SK-N-SH (cell line): Measurements from ENCODE around the gene SLC2A13. TPM values are rescaled to one million over a fixed set of nuclear protein-coding genes. Genes with fewer than 3 reads are reported as not detected.

Source experiments
- CTCF ChIA-PET: fragments of 300-600, 350-600 bp; formaldehyde crosslinking; extraction: SDS; loops from one replicate; lab custom pipeline; 2021; lab: Yijun Ruan, JAX
- POLR2A ChIA-PET: fragments of 350-600 bp; sonication (Branson Sonifier 250); formaldehyde crosslinking; extraction: SDS; loops from one replicate; lab custom pipeline; 2020; ENCODE audit warnings: antibody characterized with exemption, inconsistent platforms; lab: Yijun Ruan, JAX
- DNase-seq: peaks from one replicate; pipeline ENCODE4 v3.0.0; 2012
- H2AFZ ChIP-seq: fragments of 200-600 bp; sonication (generic); 2 replicates; pipeline ENCODE4 v1.8.1; 2016; ENCODE audit warnings: antibody characterized with exemption, mild to moderate bottlenecking, low read depth
- H3F3A ChIP-seq: fragments of 200-600 bp; sonication (generic); replicated peaks from 2 replicates; pipeline ENCODE3; 2016; ENCODE audit warnings: antibody characterized with exemption, mild to moderate bottlenecking; ENCODE audit not compliant: insufficient read depth
- H3K27ac ChIP-seq, 2 experiments: fragments of 200-500 bp in 1 of 2; fragments of 200-600 bp in 1 of 2; sonication (Bioruptor generic) in 1 of 2; sonication (generic), shearing (Covaris generic) in 1 of 2; 2 replicates each; pipeline versions ENCODE4 v1.5.1 to v1.6.1; 2014 to 2016; ENCODE audit warnings: low read depth in 2 of 2, inconsistent platforms in 1 of 2, low read length in 1 of 2, mild to moderate bottlenecking in 1 of 2, mixed read lengths in 1 of 2
- H3K27me3 ChIP-seq: fragments of 200-600 bp; sonication (generic), shearing (Covaris generic); 2 replicates; pipeline ENCODE4 v1.6.1; 2016; ENCODE audit warnings: mixed run types; ENCODE audit not compliant: insufficient read depth
- H3K36me3 ChIP-seq, 2 experiments: fragments of 200-500 bp in 1 of 2; fragments of 200-600 bp in 1 of 2; sonication (Bioruptor generic) in 1 of 2; sonication (generic) in 1 of 2; replicated peaks in 1 of 2; 2 replicates each; pipeline versions ENCODE3 to v1.5.1; 2014 to 2016; ENCODE audit warnings: low read length in 1 of 2, mild to moderate bottlenecking in 1 of 2; ENCODE audit not compliant: insufficient read depth in 2 of 2, control insufficient read depth in 1 of 2
- H3K4me1 ChIP-seq, 2 experiments: fragments of 200-500 bp in 1 of 2; fragments of 200-600 bp in 1 of 2; sonication (Bioruptor generic) in 1 of 2; sonication (generic), shearing (Covaris generic) in 1 of 2; 2 replicates each; pipeline versions ENCODE4 v1.5.1 to v1.6.1; 2014 to 2016; ENCODE audit warnings: low read depth in 1 of 2, low read length in 1 of 2, mixed run types in 1 of 2; ENCODE audit not compliant: insufficient read depth in 2 of 2, control insufficient read depth in 1 of 2
- H3K4me2 ChIP-seq: fragments of 200-600 bp; sonication (generic), shearing (Covaris generic); 2 replicates; pipeline ENCODE4 v1.6.1; 2017; ENCODE audit warnings: mixed run types
- H3K4me3 ChIP-seq, 2 experiments: fragments of 200-500 bp in 1 of 2; fragments of 200-600 bp in 1 of 2; sonication (Bioruptor generic) in 1 of 2; sonication (generic), shearing (Covaris generic) in 1 of 2; 2 replicates each; pipeline versions ENCODE4 v1.5.1 to v1.8.1; 2014 to 2016; ENCODE audit warnings: low read depth in 2 of 2, inconsistent platforms in 1 of 2, low read length in 1 of 2, mild to moderate bottlenecking in 1 of 2, mixed read lengths in 1 of 2, moderate library complexity in 1 of 2
- H3K79me2 ChIP-seq: fragments of 200-600 bp; sonication (generic); 2 replicates; pipeline ENCODE4 v1.8.1; 2017; ENCODE audit warnings: mild to moderate bottlenecking; ENCODE audit not compliant: insufficient read depth
- H3K9ac ChIP-seq: fragments of 200-600 bp; sonication (generic); 2 replicates; pipeline ENCODE4 v1.6.1; 2017; ENCODE audit warnings: mixed run types
- H3K9me2 ChIP-seq: fragments of 200-600 bp; sonication (generic); 2 replicates; pipeline ENCODE4 v1.6.1; 2017; ENCODE audit warnings: mixed run types
- H3K9me3 ChIP-seq: fragments of 200-600 bp; sonication (generic); 2 replicates; pipeline ENCODE4 v1.6.1; 2017; ENCODE audit warnings: mixed run types, mild to moderate bottlenecking, moderate library complexity
- H4K20me1 ChIP-seq: fragments of 200-600 bp; sonication (generic); 2 replicates; pipeline ENCODE4 v1.6.1; 2017; ENCODE audit warnings: mild to moderate bottlenecking, mixed run types; ENCODE audit not compliant: insufficient read depth
- EP300 ChIP-seq, 2 experiments: IDR thresholded peaks; 2 replicates each; pipeline versions ENCODE4 v1.4.0 to v1.6.1; 2012; ENCODE audit warnings: borderline replicate concordance in 1 of 2, low read depth in 1 of 2, low read length in 1 of 2
- FOXJ3 ChIP-seq: sonication (generic); formaldehyde crosslinking; IDR thresholded peaks from 2 replicates; pipeline ENCODE4 v1.5.1; 2020; ENCODE audit warnings: mild to moderate bottlenecking, missing genetic modification reagents
- FOXM1 ChIP-seq: IDR thresholded peaks from 2 replicates; pipeline ENCODE4 v1.4.0; 2012; ENCODE audit warnings: low read depth, mild to moderate bottlenecking
- GATA2 ChIP-seq: sonication (generic); formaldehyde crosslinking; IDR thresholded peaks from 2 replicates; pipeline ENCODE4 v1.5.0; 2020; ENCODE audit warnings: mild to moderate bottlenecking, missing genetic modification reagents
- MXI1 ChIP-seq: IDR thresholded peaks from 2 replicates; pipeline ENCODE4 v1.6.1; 2012; ENCODE audit warnings: mild to moderate bottlenecking, low read depth, low read length, improper control_type of control experiment
- NFIC ChIP-seq: IDR thresholded peaks from 2 replicates; pipeline ENCODE4 v1.4.0; 2012; ENCODE audit warnings: borderline replicate concordance
- NRF1 ChIP-seq: IDR thresholded peaks from 2 replicates; pipeline ENCODE4 v1.6.1; 2012; ENCODE audit warnings: low read depth, mild to moderate bottlenecking, low read length
- RXRA ChIP-seq: IDR thresholded peaks from 2 replicates; pipeline ENCODE4 v1.4.0; 2012; ENCODE audit warnings: low read depth, mild to moderate bottlenecking, borderline replicate concordance
- TEAD4 ChIP-seq: IDR thresholded peaks from 2 replicates; pipeline ENCODE4 v1.4.0; 2012; ENCODE audit warnings: mild to moderate bottlenecking, borderline replicate concordance; ENCODE audit not compliant: insufficient read depth
- USF1 ChIP-seq: IDR thresholded peaks from 2 replicates; pipeline ENCODE4 v1.4.0; 2012; ENCODE audit warnings: low read depth, borderline replicate concordance
- WGBS: methylation state at CpG from one replicate; pipeline ENCODE4 v1.1.6; 2017; ENCODE audit warnings: low lambda C conversion rate; 5-methylcytosine and 5-hydroxymethylcytosine counted together
- polyA plus RNA-seq, 3 experiments: library from polyadenylated mRNA; depleted of rRNA; stranded (reverse); fragments of >200 nt; gene quantifications; 2 replicates each; pipeline ENCODE4 v1.2.3, GENCODE V29; 2012
- TF ChIP-seq, protein P1 (sequence below): fragments of 150-350 bp; IDR thresholded peaks from 2 replicates; pipeline ENCODE4 v1.6.1; 2017; ENCODE audit warnings: antibody characterized with exemption, low read length, low read depth, borderline replicate concordance
- TF ChIP-seq, protein P2 (sequence below): fragments of 200-600 bp; sonication (generic); IDR thresholded peaks from 2 replicates; pipeline ENCODE4 v1.6.1; 2017; ENCODE audit warnings: antibody characterized with exemption, mild to moderate bottlenecking, moderate library complexity
- TF ChIP-seq, protein P3 (sequence below): IDR thresholded peaks from 2 replicates; pipeline ENCODE4; 2012

SLC2A13 gene
- polyA plus RNA-seq, 1 of the 3 experiments (the other 2 are of a cell fraction): 0.21 TPM

DNA sequence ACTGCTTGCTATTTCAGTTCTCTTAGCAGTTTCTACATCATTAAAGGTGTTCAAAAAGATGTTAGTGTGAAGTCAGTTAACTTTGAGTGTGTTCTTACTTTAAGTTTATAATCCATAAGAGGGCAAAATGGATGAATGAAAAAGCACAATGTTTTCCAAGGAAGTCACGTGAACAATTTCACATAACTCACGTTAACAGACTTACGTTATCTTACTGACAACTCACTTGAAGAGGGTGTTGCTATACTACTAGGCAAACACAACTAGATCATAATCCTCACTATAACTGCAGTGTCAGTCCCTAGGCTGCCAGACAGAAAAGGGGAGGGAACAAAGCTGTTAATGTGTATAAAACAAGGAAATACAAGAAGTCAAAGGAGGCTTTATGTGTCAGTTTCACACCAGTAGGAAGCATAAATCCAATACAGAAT, 6.4 kb downstream of the SLC2A13 start:
- Histone ChIP-seq H3K9me3 (no peaks in the 10 kb centered on the region), H3K27ac (no peak overlapping the region), H3K36me3 (no peaks in the 10 kb centered on the region), H3K27me3 (no peaks in the 10 kb centered on the region), H3K4me1 (no peaks in the 10 kb centered on the region; a peak in 2 of 4 replicates), H2AFZ (no peak overlapping the region), H3F3A (no peaks in the 10 kb centered on the region), H3K4me2 (no peak overlapping the region), H3K4me3 (no peak overlapping the region), H3K9ac (no peak overlapping the region), H4K20me1 (no peaks in the 10 kb centered on the region), H3K9me2 (no peaks in the 10 kb centered on the region), H3K79me2 (no peaks in the 10 kb centered on the region)
- no peak for TF ChIP-seq MXI1
- no peak for DNase-seq
- POLR2A ChIA-PET: no interaction called here
- 77% methylated on average over 3 of the region's 3 CpGs for WGBS
- CTCF ChIA-PET: interaction anchor here (1.1 kb wide), 1 partner anchor 268 kb away, joined by 3 read pairs; no protein-coding TSS in a partner anchor

GRCh38 chr12:40098406-40099145, 7.3 kb downstream of the SLC2A13 start:
- H3K4me1 ChIP-seq: no peaks in the 10 kb centered on the region; a peak in 2 of 4 replicates

More at GRCh38 chr12:40098406-40099145, 7.3 kb downstream of the SLC2A13 start:
- no peak overlapping the region for H3K9ac ChIP-seq
- TF ChIP-seq EP300 (IDR thresholded peaks at IDR 0.05; ENCODE audit: borderline replicate concordance in 1 of 2, low read depth in 1 of 2, low read length in 1 of 2) (no peak), FOXJ3 (no peak), FOXM1 (no peak), GATA2 (no peak), TEAD4 (no peak), NFIC (no peak), RXRA (no peak), USF1 (no peak), NRF1 (no peak)
- TF ChIP-seq, protein P1, sequence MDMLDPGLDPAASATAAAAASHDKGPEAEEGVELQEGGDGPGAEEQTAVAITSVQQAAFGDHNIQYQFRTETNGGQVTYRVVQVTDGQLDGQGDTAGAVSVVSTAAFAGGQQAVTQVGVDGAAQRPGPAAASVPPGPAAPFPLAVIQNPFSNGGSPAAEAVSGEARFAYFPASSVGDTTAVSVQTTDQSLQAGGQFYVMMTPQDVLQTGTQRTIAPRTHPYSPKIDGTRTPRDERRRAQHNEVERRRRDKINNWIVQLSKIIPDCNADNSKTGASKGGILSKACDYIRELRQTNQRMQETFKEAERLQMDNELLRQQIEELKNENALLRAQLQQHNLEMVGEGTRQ: no peak
- TF ChIP-seq, protein P2, sequence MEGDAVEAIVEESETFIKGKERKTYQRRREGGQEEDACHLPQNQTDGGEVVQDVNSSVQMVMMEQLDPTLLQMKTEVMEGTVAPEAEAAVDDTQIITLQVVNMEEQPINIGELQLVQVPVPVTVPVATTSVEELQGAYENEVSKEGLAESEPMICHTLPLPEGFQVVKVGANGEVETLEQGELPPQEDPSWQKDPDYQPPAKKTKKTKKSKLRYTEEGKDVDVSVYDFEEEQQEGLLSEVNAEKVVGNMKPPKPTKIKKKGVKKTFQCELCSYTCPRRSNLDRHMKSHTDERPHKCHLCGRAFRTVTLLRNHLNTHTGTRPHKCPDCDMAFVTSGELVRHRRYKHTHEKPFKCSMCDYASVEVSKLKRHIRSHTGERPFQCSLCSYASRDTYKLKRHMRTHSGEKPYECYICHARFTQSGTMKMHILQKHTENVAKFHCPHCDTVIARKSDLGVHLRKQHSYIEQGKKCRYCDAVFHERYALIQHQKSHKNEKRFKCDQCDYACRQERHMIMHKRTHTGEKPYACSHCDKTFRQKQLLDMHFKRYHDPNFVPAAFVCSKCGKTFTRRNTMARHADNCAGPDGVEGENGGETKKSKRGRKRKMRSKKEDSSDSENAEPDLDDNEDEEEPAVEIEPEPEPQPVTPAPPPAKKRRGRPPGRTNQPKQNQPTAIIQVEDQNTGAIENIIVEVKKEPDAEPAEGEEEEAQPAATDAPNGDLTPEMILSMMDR: no peak
- TF ChIP-seq, protein P3, sequence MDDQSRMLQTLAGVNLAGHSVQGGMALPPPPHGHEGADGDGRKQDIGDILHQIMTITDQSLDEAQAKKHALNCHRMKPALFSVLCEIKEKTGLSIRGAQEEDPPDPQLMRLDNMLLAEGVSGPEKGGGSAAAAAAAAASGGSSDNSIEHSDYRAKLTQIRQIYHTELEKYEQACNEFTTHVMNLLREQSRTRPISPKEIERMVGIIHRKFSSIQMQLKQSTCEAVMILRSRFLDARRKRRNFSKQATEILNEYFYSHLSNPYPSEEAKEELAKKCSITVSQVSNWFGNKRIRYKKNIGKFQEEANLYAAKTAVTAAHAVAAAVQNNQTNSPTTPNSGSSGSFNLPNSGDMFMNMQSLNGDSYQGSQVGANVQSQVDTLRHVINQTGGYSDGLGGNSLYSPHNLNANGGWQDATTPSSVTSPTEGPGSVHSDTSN: no peak
- TF ChIP-seq, all 33 proteins: peak for 0
- Histone ChIP-seq H3K79me2 (no peaks in the 10 kb centered on the region), H2AFZ (no peak overlapping the region), H3K4me3 (no peak overlapping the region), H3K4me2 (no peak overlapping the region), H3K9me3 (no peaks in the 10 kb centered on the region), H3K27ac (no peak overlapping the region), H4K20me1 (no peaks in the 10 kb centered on the region), H3K36me3 (no peaks in the 10 kb centered on the region), H3F3A (no peaks in the 10 kb centered on the region), H3K27me3 (no peaks in the 10 kb centered on the region), H3K9me2 (no peaks in the 10 kb centered on the region)
- POLR2A ChIA-PET: no interaction called here
- DNase-seq: no peak
- CTCF ChIA-PET: no interaction called here
- 91% methylated on average over 11 of the region's 11 CpGs for WGBS
